Cardiac ventricle fibroblast (primary cell): ENCODE results near the gene CBX7. TPM values are rescaled to one million over a fixed set of nuclear protein-coding genes. Genes with fewer than 3 reads are reported as not detected.

Experiments
- total RNA-seq: library from RNA; depleted of rRNA; stranded (reverse); fragments of >200 nt; gene quantifications from 2 replicates; pipeline ENCODE4 v1.2.3, GENCODE V29; 2015

CBX7 gene
- 7.4 and 14.4 TPM in 2 replicates for total RNA-seq

DNA sequence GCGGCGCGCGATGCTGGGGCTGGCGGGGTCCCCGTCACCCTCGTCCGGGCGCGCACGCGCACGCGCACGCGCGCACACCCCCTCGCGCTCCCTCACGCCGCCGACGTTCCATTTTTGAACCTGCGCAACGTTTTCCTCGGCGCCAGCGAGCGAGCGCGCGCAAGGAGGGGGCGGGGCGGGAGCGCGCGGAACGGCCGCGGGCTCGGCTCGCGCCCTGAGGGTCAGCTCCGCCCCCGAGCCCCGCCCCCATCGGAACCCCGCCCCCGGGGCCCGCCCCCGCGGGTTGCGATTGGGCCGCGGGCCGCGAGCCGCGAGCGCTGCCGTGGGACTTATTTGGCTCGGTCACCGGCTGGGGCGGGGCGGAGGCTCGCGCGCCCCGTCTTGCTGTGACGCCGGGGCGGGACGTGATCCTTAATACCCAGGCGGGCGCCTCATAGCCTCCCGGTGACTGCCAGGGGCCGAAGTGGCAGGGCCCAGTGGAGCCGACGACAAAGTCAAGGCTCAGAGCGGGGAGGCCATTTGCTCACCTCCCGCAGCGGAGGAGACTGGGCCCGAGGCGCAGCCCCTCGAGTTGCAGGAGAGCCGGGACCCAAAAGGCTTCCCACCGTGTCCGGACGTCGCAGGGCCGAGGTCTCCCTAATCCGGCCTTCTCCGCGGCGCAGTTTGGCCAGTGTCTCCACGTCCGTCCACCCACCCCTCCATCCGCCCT lies at the start of gene CBX7:
TSS of gene CBX7 (minus strand) at position 170 of the 709 bp plus-strand sequence. CDS start 236 bp downstream, outside the sequence.

DNA sequence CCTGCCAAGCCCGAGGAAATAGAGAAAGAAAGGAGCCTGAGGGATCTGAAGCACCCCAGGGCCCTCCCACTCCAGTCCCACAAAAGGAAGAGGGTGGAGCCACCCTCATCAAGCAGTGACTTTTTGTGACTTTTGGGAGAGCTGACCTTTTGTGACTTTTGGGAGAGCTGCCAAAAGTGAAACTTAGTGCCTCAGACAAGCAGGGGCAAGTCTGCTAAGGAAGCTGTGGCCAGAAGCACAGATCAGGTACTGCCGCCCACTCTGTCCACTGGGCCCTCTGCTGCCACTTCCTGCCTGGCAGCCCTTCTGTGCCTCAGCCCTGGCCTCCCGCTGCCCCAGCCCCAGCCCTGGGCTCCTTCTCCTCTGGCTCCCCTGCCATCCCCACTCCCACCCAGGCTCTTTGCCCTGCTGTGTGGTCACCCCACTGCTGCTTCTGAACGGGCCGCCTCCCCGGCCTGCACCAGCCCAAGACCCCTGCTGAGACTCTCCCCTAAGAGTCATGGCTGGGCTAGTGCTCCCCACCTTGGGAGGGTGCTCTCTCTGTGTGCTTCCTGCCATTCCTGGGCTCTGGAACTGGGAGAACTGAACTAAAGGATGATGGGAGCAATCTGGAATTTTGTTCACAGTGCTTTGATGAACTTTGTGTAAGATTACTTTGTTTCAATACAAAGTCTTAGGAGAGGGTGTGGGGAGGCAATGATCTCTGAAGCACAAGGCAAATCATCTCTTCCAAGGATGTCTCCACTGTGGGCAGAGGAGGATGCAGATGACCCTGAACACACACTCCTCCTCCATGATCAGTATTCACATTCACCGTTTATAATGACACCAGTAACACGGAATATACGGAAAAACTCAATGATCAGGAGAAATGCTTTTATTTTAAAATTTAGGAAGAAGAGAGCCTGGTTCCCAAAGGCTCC lies 55.1 kb downstream of the CBX7 start, which contains the start of gene APOBEC3H:
TSS of gene APOBEC3H (plus strand) at position 147 of the 923 bp plus-strand sequence. CDS start 3,035 bp downstream, outside the sequence.

Other genes with a start within 250 kb of the CBX7 start
- not detected in 2 replicates for gene APOBEC3A, start 195.1 kb downstream of the CBX7 start, total RNA-seq
- gene APOBEC3B, start 170.3 kb downstream of the CBX7 start, total RNA-seq, result 1.5 and 1.9 TPM in 2 replicates
- gene APOBEC3C, start 138.4 kb downstream of the CBX7 start, total RNA-seq, result 24.1 and 24.5 TPM in 2 replicates
- 0.69 and 1.0 TPM in 2 replicates for gene APOBEC3D, start 131.6 kb downstream of the CBX7 start, total RNA-seq
- gene APOBEC3F, start 111.8 kb downstream of the CBX7 start, total RNA-seq, result 6.0 and 13.7 TPM in 2 replicates
- 8.8 and 9.9 TPM in 2 replicates for gene APOBEC3G, start 75.4 kb downstream of the CBX7 start, total RNA-seq
- 0.75 TPM in 1 of 2 replicates, not detected in the other for gene APOBEC3H, start 55.4 kb downstream of the CBX7 start, total RNA-seq
- gene PDGFB, start 92.3 kb upstream of the CBX7 start, total RNA-seq, result 3.8 and 4.2 TPM in 2 replicates
- gene RPL3, start 166.9 kb upstream of the CBX7 start, total RNA-seq, result 2,999 and 3,236 TPM in 2 replicates
- 7.8 and 10.9 TPM in 2 replicates for gene SYNGR1, start 197.3 kb upstream of the CBX7 start, total RNA-seq
- 17.0 and 18.1 TPM in 2 replicates for gene TAB1, start 247.1 kb upstream of the CBX7 start, total RNA-seq